HCT116 (cell line): Measurements from ENCODE around the gene FGGY.

Experiments used
- CEBPB ChIP-seq: IDR thresholded peaks from 2 replicates; pipeline ENCODE4 v1.6.1; 2012; ENCODE audit warnings: low read depth
- EZH2 ChIP-seq: fragments of 200-600 bp; sonication (generic); IDR thresholded peaks from 2 replicates; pipeline ENCODE4 v1.6.1; 2017; ENCODE audit warnings: antibody characterized with exemption, mixed run types
- EZH2phosphoT487 ChIP-seq: fragments of 200-600 bp; IDR thresholded peaks from 2 replicates; pipeline ENCODE4 v1.6.1; 2018; ENCODE audit warnings: antibody characterized with exemption, borderline replicate concordance
- FOSL1 ChIP-seq: IDR thresholded peaks from 2 replicates; pipeline ENCODE4 v1.6.1; 2012; ENCODE audit warnings: low read depth
- POLR2A ChIP-seq: IDR thresholded peaks from 2 replicates; pipeline ENCODE4 v1.7.0; 2011; ENCODE audit warnings: borderline replicate concordance; ENCODE audit not compliant: insufficient read depth, insufficient read length; ENCODE audit errors: extremely low read depth
- RAD21 ChIP-seq: IDR thresholded peaks from 2 replicates; pipeline ENCODE4 v1.6.1; 2012; ENCODE audit warnings: low read depth, mild to moderate bottlenecking
- SP1 ChIP-seq: IDR thresholded peaks from 2 replicates; pipeline ENCODE4 v1.6.1; 2012; ENCODE audit warnings: low read depth
- SRF ChIP-seq: IDR thresholded peaks from 2 replicates; pipeline ENCODE4 v1.6.1; 2012; ENCODE audit warnings: low read depth
- TF ChIP-seq, protein P1 (sequence below), 3 experiments: fragments of 200-600 bp in 1 of 3; sonication (generic) in 1 of 3; IDR thresholded peaks in 2 of 3; conservative IDR thresholded peaks in 1 of 3; 2 replicates each; pipeline ENCODE4 v1.5.1; 2012 to 2017; ENCODE audit warnings: low read depth in 2 of 3, low read length in 2 of 3, antibody characterized with exemption in 1 of 3, borderline replicate concordance in 1 of 3, control low read depth in 1 of 3, mild to moderate bottlenecking in 1 of 3, mixed read lengths in 1 of 3, mixed run types in 1 of 3, moderate library complexity in 1 of 3; ENCODE audit not compliant: insufficient read depth in 1 of 3
- TF ChIP-seq, protein P2 (sequence below): IDR thresholded peaks from 2 replicates; pipeline ENCODE4 v1.6.1; 2012
- TF ChIP-seq, protein P3 (sequence below): IDR thresholded peaks from 2 replicates; pipeline ENCODE4 v1.6.1; 2012; ENCODE audit warnings: low read depth
- TF ChIP-seq, protein P4 (sequence below): IDR thresholded peaks from 2 replicates; pipeline ENCODE4 v1.6.1; 2012

DNA sequence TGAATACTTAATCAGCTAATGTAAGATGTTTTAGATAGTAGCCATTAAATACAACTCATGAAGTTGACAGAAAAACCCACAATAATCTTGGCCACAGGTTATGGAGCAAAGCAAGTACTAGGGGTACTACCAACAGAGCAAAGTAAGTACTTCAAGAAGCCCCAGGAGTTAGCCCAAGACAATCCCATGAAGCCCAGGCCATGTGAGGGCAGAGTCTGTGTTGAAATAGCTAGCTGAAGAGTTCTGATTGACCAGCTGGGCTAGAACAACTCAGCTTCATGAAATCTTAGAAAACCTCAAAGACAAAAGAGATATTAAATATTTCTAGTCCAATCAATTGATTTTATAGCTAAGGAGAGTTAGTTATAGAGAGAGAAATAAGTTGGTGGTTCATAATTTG is 304.9 kb downstream of the FGGY start:
- TF ChIP-seq, protein P1, sequence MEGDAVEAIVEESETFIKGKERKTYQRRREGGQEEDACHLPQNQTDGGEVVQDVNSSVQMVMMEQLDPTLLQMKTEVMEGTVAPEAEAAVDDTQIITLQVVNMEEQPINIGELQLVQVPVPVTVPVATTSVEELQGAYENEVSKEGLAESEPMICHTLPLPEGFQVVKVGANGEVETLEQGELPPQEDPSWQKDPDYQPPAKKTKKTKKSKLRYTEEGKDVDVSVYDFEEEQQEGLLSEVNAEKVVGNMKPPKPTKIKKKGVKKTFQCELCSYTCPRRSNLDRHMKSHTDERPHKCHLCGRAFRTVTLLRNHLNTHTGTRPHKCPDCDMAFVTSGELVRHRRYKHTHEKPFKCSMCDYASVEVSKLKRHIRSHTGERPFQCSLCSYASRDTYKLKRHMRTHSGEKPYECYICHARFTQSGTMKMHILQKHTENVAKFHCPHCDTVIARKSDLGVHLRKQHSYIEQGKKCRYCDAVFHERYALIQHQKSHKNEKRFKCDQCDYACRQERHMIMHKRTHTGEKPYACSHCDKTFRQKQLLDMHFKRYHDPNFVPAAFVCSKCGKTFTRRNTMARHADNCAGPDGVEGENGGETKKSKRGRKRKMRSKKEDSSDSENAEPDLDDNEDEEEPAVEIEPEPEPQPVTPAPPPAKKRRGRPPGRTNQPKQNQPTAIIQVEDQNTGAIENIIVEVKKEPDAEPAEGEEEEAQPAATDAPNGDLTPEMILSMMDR (IDR thresholded peaks at IDR 0.05 in 2 of 3, conservative IDR thresholded peaks at IDR 0.05 in 1 of 3; ENCODE audit: borderline replicate concordance in 1 of 3, insufficient read depth in 1 of 3, low read depth in 2 of 3, low read length in 2 of 3) = no peak
- TF ChIP-seq SRF (no peak), FOSL1 (no peak), RAD21 (no peak), SP1 (no peak), EZH2 (no peak), EZH2phosphoT487 (no peak), CEBPB (no peak), POLR2A (no peak)
- TF ChIP-seq, protein P2, sequence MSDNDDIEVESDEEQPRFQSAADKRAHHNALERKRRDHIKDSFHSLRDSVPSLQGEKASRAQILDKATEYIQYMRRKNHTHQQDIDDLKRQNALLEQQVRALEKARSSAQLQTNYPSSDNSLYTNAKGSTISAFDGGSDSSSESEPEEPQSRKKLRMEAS = no peak
- TF ChIP-seq, protein P3, sequence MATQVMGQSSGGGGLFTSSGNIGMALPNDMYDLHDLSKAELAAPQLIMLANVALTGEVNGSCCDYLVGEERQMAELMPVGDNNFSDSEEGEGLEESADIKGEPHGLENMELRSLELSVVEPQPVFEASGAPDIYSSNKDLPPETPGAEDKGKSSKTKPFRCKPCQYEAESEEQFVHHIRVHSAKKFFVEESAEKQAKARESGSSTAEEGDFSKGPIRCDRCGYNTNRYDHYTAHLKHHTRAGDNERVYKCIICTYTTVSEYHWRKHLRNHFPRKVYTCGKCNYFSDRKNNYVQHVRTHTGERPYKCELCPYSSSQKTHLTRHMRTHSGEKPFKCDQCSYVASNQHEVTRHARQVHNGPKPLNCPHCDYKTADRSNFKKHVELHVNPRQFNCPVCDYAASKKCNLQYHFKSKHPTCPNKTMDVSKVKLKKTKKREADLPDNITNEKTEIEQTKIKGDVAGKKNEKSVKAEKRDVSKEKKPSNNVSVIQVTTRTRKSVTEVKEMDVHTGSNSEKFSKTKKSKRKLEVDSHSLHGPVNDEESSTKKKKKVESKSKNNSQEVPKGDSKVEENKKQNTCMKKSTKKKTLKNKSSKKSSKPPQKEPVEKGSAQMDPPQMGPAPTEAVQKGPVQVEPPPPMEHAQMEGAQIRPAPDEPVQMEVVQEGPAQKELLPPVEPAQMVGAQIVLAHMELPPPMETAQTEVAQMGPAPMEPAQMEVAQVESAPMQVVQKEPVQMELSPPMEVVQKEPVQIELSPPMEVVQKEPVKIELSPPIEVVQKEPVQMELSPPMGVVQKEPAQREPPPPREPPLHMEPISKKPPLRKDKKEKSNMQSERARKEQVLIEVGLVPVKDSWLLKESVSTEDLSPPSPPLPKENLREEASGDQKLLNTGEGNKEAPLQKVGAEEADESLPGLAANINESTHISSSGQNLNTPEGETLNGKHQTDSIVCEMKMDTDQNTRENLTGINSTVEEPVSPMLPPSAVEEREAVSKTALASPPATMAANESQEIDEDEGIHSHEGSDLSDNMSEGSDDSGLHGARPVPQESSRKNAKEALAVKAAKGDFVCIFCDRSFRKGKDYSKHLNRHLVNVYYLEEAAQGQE = no peak
- TF ChIP-seq, protein P4, sequence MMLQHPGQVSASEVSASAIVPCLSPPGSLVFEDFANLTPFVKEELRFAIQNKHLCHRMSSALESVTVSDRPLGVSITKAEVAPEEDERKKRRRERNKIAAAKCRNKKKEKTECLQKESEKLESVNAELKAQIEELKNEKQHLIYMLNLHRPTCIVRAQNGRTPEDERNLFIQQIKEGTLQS = no peak
